Measurements from ENCODE around the gene PPAN.

The PPAN gene

GRCh38 chr19:10106100-10106936 lies at the start of gene PPAN:
Gene PPAN (plus strand): TSS chr19:10106362. CDS start chr19:10106395, 33 bp downstream.
- peak; percentile 95 to 98 for DNase-seq (ENCODE audit: low read depth in 2 of 2)

- DNase-seq (ENCODE audit: low read depth in 2 of 2), result no peak
Measured at GRCh38 chr19:10061717-10062310, 44.3 kb upstream of the PPAN start.

- no peak for DNase-seq (ENCODE audit: low read depth in 2 of 2)
Measured at GRCh38 chr19:10068205-10068604, 38.0 kb upstream of the PPAN start.

GRCh38 chr19:10069046-10069445 lies 37.1 kb upstream of the PPAN start:
- DNase-seq (ENCODE audit: low read depth in 2 of 2), result no peak

GRCh38 chr19:10070730-10071446 lies 35.3 kb upstream of the PPAN start:
- no peak for DNase-seq (ENCODE audit: low read depth in 2 of 2)

- peak; percentile 30 to 33 for DNase-seq (ENCODE audit: low read depth in 2 of 2)
Measured at GRCh38 chr19:10074153-10074552, 32.0 kb upstream of the PPAN start.

- no peak for DNase-seq (ENCODE audit: low read depth in 2 of 2)
Measured at GRCh38 chr19:10076535-10076934, 29.6 kb upstream of the PPAN start.

GRCh38 chr19:10078329-10078728 lies 27.8 kb upstream of the PPAN start:
- DNase-seq (ENCODE audit: low read depth in 2 of 2), result no peak

- DNase-seq (ENCODE audit: low read depth in 2 of 2), result no peak
Measured at GRCh38 chr19:10079031-10079453, 27.1 kb upstream of the PPAN start.

- no peak for DNase-seq (ENCODE audit: low read depth in 2 of 2)
Measured at GRCh38 chr19:10083911-10084310, 22.3 kb upstream of the PPAN start.

- no peak for DNase-seq (ENCODE audit: low read depth in 2 of 2)
Measured at GRCh38 chr19:10084803-10085202, 21.4 kb upstream of the PPAN start.

- peak; percentile 67 to 71 for DNase-seq (ENCODE audit: low read depth in 2 of 2)
Measured at GRCh38 chr19:10085641-10086590, 20.2 kb upstream of the PPAN start, which contains the start of gene SHFL. Gene SHFL (plus strand): TSS chr19:10086317. CDS start chr19:10086428, 111 bp downstream.

- DNase-seq (ENCODE audit: low read depth in 2 of 2), result no peak
Measured at GRCh38 chr19:10086591-10087192, 19.5 kb upstream of the PPAN start.

GRCh38 chr19:10087296-10088061 lies 18.7 kb upstream of the PPAN start:
- DNase-seq (ENCODE audit: low read depth in 2 of 2), result no peak

GRCh38 chr19:10088949-10089554 lies 17.1 kb upstream of the PPAN start:
- DNase-seq (ENCODE audit: low read depth in 2 of 2), result no peak

- no peak for DNase-seq (ENCODE audit: low read depth in 2 of 2)
Measured at GRCh38 chr19:10089801-10090375, 16.3 kb upstream of the PPAN start.

- DNase-seq (ENCODE audit: low read depth in 2 of 2), result no peak
Measured at GRCh38 chr19:10091370-10091687, 14.8 kb upstream of the PPAN start.

- DNase-seq (ENCODE audit: low read depth in 2 of 2), result no peak
Measured at GRCh38 chr19:10091895-10092641, 14.1 kb upstream of the PPAN start.

Data from activated CD4-positive, alpha-beta T cell treated with anti-CD3 and anti-CD28 coated beads for 24 hours (primary cell).